ENCODE results near the gene PEX14. TPM values are rescaled to one million over a fixed set of nuclear protein-coding genes. Genes with fewer than 3 reads are reported as not detected.
"Not testable (repeated sequence)": the region's sequence is repeated elsewhere in the genome, so short reads cannot be mapped to it uniquely, and the experiment has no call there.

PEX14 gene
- total and polyA plus RNA-seq, 2 experiments from 2014 or later: 10.0 to 20.9 TPM

- no peaks in the 10 kb centered on the region for H3K4me1 ChIP-seq (ENCODE audit: insufficient read depth)
- H3K9me3 ChIP-seq (ENCODE audit: low read depth): no peaks in the 10 kb centered on the region
- no peaks in the 10 kb centered on the region for H3K27me3 ChIP-seq
- H3K4me2 ChIP-seq: no peak overlapping the region
- WGBS (ENCODE audit: low lambda C conversion rate, missing lambda C conversion rate): 92% methylated on average over 8 of the region's 8 CpGs
- peaks cover 87% of the 10 kb centered on the region for H3K79me2 ChIP-seq
- H4K20me1 ChIP-seq (ENCODE audit: insufficient read depth, poor library complexity, severe bottlenecking): peaks cover 22% of the 10 kb centered on the region
- H3K4me3 ChIP-seq: no peak overlapping the region
- TF ChIP-seq EZH2 (IDR thresholded peaks at IDR 0.05; ENCODE audit: borderline replicate concordance) (no peak), EZH2phosphoT487 (IDR thresholded peaks at IDR 0.05; ENCODE audit: low read depth, severe bottlenecking, unreplicated experiment) (no peak), CTCF (IDR thresholded peaks at IDR 0.05; ENCODE audit: poor library complexity) (no peak)
- DNase-seq (ENCODE audit: low spot score): no peak
- H3K9me2 ChIP-seq (replicated peaks; ENCODE audit: insufficient read depth): no peaks in the 10 kb centered on the region
- H3K27ac ChIP-seq: no peak overlapping the region
- H3K36me3 ChIP-seq (replicated peaks; ENCODE audit: insufficient read depth, low read depth): no peaks in the 10 kb centered on the region
- no peak overlapping the region for H2AFZ ChIP-seq
Observed at GRCh38 chr1:10498231-10498630, 23.5 kb downstream of the PEX14 start.

GRCh38 chr1:10502206-10502605 lies 27.5 kb downstream of the PEX14 start:
- WGBS (ENCODE audit: low lambda C conversion rate, missing lambda C conversion rate): 83% methylated on average over 5 of the region's 5 CpGs
- H4K20me1 ChIP-seq (ENCODE audit: insufficient read depth, poor library complexity, severe bottlenecking): peaks cover 9% of the 10 kb centered on the region

GRCh38 chr1:10504249-10504648 lies 29.5 kb downstream of the PEX14 start:
- Histone ChIP-seq H3K9me2 (replicated peaks; ENCODE audit: insufficient read depth) (no peaks in the 10 kb centered on the region), H2AFZ (no peak overlapping the region), H3K4me1 (ENCODE audit: insufficient read depth) (no peaks in the 10 kb centered on the region), H3K27ac (no peak overlapping the region), H3K4me3 (no peak overlapping the region), H3K4me2 (no peak overlapping the region), H4K20me1 (ENCODE audit: insufficient read depth, poor library complexity, severe bottlenecking) (peaks cover 15% of the 10 kb centered on the region), H3K27me3 (no peaks in the 10 kb centered on the region), H3K9me3 (ENCODE audit: low read depth) (no peaks in the 10 kb centered on the region), H3K79me2 (peaks cover 80% of the 10 kb centered on the region), H3K36me3 (replicated peaks; ENCODE audit: insufficient read depth, low read depth) (no peaks in the 10 kb centered on the region)
- TF ChIP-seq CTCF (IDR thresholded peaks at IDR 0.05; ENCODE audit: poor library complexity) (no peak), EZH2 (IDR thresholded peaks at IDR 0.05; ENCODE audit: borderline replicate concordance) (no peak), EZH2phosphoT487 (IDR thresholded peaks at IDR 0.05; ENCODE audit: low read depth, severe bottlenecking, unreplicated experiment) (no peak)
- 65% methylated on average over 5 of the region's 5 CpGs for WGBS (ENCODE audit: low lambda C conversion rate, missing lambda C conversion rate)
- no peak for DNase-seq (ENCODE audit: low spot score)

More at GRCh38 chr1:10502206-10502605, 27.5 kb downstream of the PEX14 start:
- Histone ChIP-seq H3K9me3 (ENCODE audit: low read depth) (no peaks in the 10 kb centered on the region), H3K4me3 (no peak overlapping the region), H3K36me3 (replicated peaks; ENCODE audit: insufficient read depth, low read depth) (no peaks in the 10 kb centered on the region), H3K4me1 (ENCODE audit: insufficient read depth) (no peaks in the 10 kb centered on the region), H3K27ac (no peak overlapping the region), H3K4me2 (no peak overlapping the region), H3K9me2 (replicated peaks; ENCODE audit: insufficient read depth) (no peaks in the 10 kb centered on the region), H2AFZ (no peak overlapping the region), H3K27me3 (no peaks in the 10 kb centered on the region), H3K79me2 (peaks cover 90% of the 10 kb centered on the region)
- TF ChIP-seq CTCF (IDR thresholded peaks at IDR 0.05; ENCODE audit: poor library complexity) (no peak), EZH2 (IDR thresholded peaks at IDR 0.05; ENCODE audit: borderline replicate concordance) (no peak), EZH2phosphoT487 (IDR thresholded peaks at IDR 0.05; ENCODE audit: low read depth, severe bottlenecking, unreplicated experiment) (no peak)
- DNase-seq (ENCODE audit: low spot score): no peak

GRCh38 chr1:10506046-10506676 lies 31.4 kb downstream of the PEX14 start:
- not testable (repeated sequence) for H2AFZ ChIP-seq; H3K36me3 ChIP-seq (replicated peaks; ENCODE audit: insufficient read depth, low read depth); H3K9me3 ChIP-seq (ENCODE audit: low read depth); H3K27ac ChIP-seq; H3K4me3 ChIP-seq; H3K4me2 ChIP-seq; DNase-seq (ENCODE audit: low spot score); H3K9me2 ChIP-seq (replicated peaks; ENCODE audit: insufficient read depth); H3K27me3 ChIP-seq
- Histone ChIP-seq H3K4me1 (ENCODE audit: insufficient read depth) (peaks cover 12% of the 10 kb centered on the region), H4K20me1 (ENCODE audit: insufficient read depth, poor library complexity, severe bottlenecking) (peaks cover 24% of the 10 kb centered on the region), H3K79me2 (peaks cover 80% of the 10 kb centered on the region)
- 97% methylated on average over 12 of the region's 12 CpGs for WGBS (ENCODE audit: low lambda C conversion rate, missing lambda C conversion rate)

Measured in hepatocyte (in vitro differentiated cells).